GM18505 (cell line): ENCODE results near the gene PRKAR2B.
A peak's percentile ranks its signal among the peaks of the same experiment; 100 is the strongest.

Experiments
- ATAC-seq: cut with Tn5 transposase; IDR thresholded peaks from one replicate; pipeline ENCODE4 v1.9.1; 2021; ENCODE audit not compliant: unreplicated experiment
- POLR2A ChIP-seq: IDR thresholded peaks from 4 replicates; pipeline ENCODE4 v1.6.1; 2011; ENCODE audit warnings: borderline replicate concordance; ENCODE audit not compliant: insufficient read depth, insufficient read length; ENCODE audit errors: extremely low read depth

PRKAR2B gene

DNA sequence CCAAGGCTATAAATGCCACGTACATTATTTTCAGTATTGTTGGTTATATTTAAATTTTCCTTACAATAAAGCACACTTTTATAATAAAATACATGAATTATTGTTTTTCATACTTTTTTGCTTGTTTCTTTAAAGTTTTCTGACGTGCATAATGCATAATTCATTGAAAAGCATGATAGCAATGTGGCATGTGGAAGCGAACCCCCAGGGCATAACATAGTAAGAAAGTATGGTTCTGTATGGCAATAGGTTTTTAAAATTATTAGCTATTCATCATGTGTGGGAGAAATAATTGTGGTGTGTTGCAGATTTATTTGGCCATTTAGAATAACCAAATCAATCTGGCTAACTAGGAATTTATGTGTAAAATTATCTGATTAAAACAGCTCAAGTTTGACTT is 116.9 kb downstream of the PRKAR2B start:
- no peak for ATAC-seq
- TF ChIP-seq POLR2A, result no peak

DNA sequence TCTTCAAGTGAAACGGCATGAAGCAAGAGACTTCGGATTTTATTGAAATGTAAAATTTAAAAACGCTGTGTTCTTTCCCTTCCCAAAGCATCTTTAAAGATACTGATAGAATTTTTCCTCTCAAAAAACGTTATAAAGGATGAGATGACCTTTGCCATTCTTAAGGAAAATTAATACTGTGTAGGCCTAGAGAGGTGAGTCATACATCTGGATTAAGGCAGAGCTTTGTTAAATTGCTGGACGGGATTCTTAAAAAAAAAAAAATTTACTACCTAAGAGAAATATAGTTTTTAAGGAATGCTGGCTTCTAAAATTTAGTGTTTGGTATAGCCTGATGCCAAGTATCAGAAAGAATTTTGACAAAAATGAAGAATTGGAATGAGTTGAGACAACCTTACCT is 118.0 kb downstream of the PRKAR2B start:
- ATAC-seq, result no peak
- TF ChIP-seq POLR2A, result no peak

GRCh38 chr7:107164092-107164491 is 119.6 kb downstream of the PRKAR2B start:
- no peak for TF ChIP-seq POLR2A
- no peak for ATAC-seq

DNA sequence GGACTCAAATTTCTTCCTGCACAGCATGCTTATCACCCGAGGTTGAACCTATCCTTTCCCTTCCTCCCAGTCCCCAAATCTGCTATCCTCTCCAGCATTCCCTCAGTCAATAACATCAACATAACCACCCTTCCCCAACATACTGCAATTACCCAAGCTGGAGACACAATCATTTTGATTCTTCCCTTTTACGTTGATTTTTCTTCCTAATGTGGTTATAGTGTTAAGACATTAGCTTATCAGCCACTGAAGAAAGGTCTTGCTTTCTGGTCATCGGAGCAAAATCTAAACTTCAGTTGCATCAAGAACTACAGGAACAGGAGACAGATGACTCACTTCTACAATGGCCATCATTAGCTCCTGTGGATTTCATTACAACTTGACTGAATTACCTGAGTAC is 120.8 kb downstream of the PRKAR2B start:
- ATAC-seq, result no peak
- TF ChIP-seq POLR2A, result no peak

GRCh38 chr7:107166736-107167426 is 122.4 kb downstream of the PRKAR2B start:
- ATAC-seq, result no peak
- no peak for TF ChIP-seq POLR2A

DNA sequence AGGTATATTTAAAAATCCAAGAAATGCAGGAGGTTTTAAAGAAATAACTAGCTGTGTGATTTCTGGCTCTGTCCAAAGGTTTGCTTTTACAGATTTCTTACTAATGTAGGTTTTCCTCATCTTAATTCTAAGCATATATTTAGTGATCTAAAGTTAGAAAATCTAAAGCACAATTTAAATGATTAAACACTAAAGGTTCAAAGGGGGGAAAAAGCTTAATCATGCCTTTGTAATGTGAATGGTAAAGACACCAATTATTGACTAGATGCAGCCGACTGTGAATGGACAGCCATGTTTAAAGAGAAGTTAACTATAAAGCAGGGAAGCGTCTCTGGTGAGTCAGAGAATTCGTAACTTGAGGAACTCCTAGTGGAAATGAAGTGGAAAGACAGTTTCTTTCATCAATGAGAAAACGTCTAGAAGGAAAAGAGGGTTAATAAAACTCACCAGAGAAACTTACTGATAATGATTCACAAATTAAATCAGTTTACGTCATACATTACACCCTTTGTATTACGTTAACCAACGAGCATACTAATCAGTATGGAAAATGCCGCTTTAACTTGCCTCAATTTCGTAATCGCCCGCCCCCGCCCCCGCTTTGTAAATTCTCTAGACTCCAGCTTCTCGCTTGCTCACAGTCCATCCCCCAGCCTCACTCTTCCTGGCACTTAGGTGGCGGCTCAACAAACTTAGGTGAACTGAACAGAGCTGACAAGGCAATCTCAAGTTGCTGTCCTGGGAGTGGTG is 123.2 kb downstream of the PRKAR2B start:
- no peak for TF ChIP-seq POLR2A
- no peak for ATAC-seq

GRCh38 chr7:107168233-107169119 is 124.0 kb downstream of the PRKAR2B start, which contains the start of gene HBP1:
Gene HBP1 (plus strand): TSS chr7:107169003. CDS start chr7:107179894, 10,891 bp downstream.
- peak; percentile 50 for TF ChIP-seq POLR2A
- ATAC-seq, result peak; percentile 83

DNA sequence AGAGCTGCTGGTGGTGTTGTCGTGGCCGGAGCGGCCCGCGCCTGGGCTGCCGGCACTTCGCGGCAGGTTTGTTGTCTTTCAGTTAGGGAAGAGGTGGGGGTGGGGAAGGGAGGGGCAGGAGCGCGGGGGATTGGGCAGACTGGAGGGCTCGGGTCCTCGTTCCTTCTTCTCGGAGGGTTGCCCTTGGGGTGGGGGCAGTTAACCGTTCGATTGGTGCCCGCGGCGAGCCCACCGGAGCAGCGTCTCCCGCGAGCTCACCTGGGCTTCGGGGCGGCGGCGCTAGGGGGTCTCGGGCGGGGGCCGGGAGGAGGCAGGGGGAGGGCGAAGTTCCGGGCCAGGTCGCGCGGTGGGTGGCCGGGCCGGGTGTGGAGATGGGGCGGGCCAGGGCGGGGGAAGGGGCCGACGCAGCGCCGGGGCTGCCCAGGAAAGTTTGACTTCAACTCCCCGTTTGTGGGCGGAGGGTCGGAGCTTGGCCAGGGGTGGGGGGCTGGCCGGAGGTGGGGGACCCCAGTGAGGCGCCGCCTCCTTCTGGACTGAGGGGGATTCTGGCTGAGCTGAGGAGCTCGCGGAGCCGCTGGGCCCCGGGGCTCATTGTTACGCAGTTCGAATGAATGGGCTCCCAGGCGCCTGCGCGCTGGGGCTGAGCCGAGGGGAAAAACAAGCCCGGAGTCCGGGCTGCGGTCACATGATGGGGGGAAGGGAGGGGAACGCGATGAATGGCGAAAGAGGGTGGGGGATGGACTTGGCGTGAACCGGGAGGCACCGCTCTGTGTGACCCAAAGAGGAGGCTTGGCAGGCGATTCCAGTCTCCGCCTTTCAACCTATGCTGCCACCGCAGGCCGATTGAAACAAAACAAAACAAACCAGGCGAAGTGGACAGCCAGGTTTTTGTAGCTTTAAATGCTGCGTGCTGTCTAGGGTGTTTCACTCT is 124.9 kb downstream of the PRKAR2B start:
- peak; percentile 45 for TF ChIP-seq POLR2A
- ATAC-seq, result peak; percentile 33

- ATAC-seq, result no peak
- no peak for TF ChIP-seq POLR2A
Observed at GRCh38 chr7:107170051-107170915, 125.8 kb downstream of the PRKAR2B start.

GRCh38 chr7:107171496-107171895 is 127.0 kb downstream of the PRKAR2B start:
- no peak for ATAC-seq

GRCh38 chr7:107172276-107173032 is 127.9 kb downstream of the PRKAR2B start:
- no peak for TF ChIP-seq POLR2A
- no peak for ATAC-seq

More at GRCh38 chr7:107171496-107171895, 127.0 kb downstream of the PRKAR2B start:
- TF ChIP-seq POLR2A, result no peak
